Stomach (tissue), 9 donors: ENCODE measurements around the gene GPS1. TPM values are rescaled to one million over a fixed set of nuclear protein-coding genes. Genes with fewer than 3 reads are reported as not detected.

Experiments used
- DNase-seq, 2 donors: peaks; one replicate each; pipeline versions ENCODE4 v3.0.0 to v3.0.0-alpha.2; 2013 to 2019
- H3K27ac ChIP-seq, 5 donors: fragments of 200-600 bp in 4 of 5; sonication (generic) in 4 of 5; one replicate each; pipeline ENCODE4 v1.5.1; 2013 to 2019; ENCODE audit warnings: mild to moderate bottlenecking in 1 of 5, moderate library complexity in 1 of 5
- H3K27me3 ChIP-seq, 3 donors: fragments of 200-600 bp; sonication (generic); one replicate each; pipeline ENCODE4 v1.5.1; 2017 to 2019; ENCODE audit warnings: mixed run types in 1 of 3
- H3K36me3 ChIP-seq, 4 donors: fragments of 200-600 bp; sonication (generic); 1 replicate in 3 of 4; 2 replicates in 1 of 4; pipeline ENCODE4 v1.5.1; 2016 to 2019
- H3K4me1 ChIP-seq, 4 donors: fragments of 200-600 bp; sonication (generic); one replicate each; pipeline ENCODE4 v1.5.1; 2016 to 2019
- H3K4me3 ChIP-seq, 4 donors: fragments of 200-600 bp; sonication (generic) in 3 of 4; one replicate each; pipeline ENCODE4 v1.5.1; 2016 to 2019; ENCODE audit warnings: mild to moderate bottlenecking in 1 of 4
- H3K9me3 ChIP-seq, 4 donors: fragments of 200-600 bp; sonication (generic); one replicate each; pipeline ENCODE4 v1.5.1; 2016 to 2019
- CTCF ChIP-seq, 7 experiments: fragments of 450-650 bp in 4 of 7; fragments of 200-600 bp in 3 of 7; sonication (generic) in 3 of 7; IDR thresholded peaks; one replicate each; pipeline ENCODE4 v1.5.1; 2016 to 2019; ENCODE audit warnings: antibody characterized with exemption in 7 of 7, control low read depth in 2 of 7, mild to moderate bottlenecking in 1 of 7
- EP300 ChIP-seq: sonication (generic); formaldehyde crosslinking; IDR thresholded peaks from one replicate; pipeline ENCODE4 v1.6.1; 2017; ENCODE audit warnings: antibody characterized with exemption
- POLR2A ChIP-seq, 4 donors: fragments of 450-650 bp; IDR thresholded peaks; one replicate each; pipeline ENCODE4 v1.6.1; 2016; ENCODE audit warnings: antibody characterized with exemption in 4 of 4, control low read depth in 2 of 4, mild to moderate bottlenecking in 1 of 4, moderate library complexity in 1 of 4
- POLR2AphosphoS5 ChIP-seq, 3 donors: sonication (generic); formaldehyde crosslinking; IDR thresholded peaks; one replicate each; pipeline ENCODE4 v1.6.1; 2016; ENCODE audit warnings: antibody characterized with exemption in 3 of 3
- WGBS, 5 donors: extraction: QIAGEN DNeasy Blood & Tissue Kit in 3 of 5; methylation state at CpG; one replicate each; pipeline versions ENCODE4 v1.1.5 to v1.1.7; 2013 to 2018; 5-methylcytosine and 5-hydroxymethylcytosine counted together
- intact Hi-C: fragments of 100-400 bp; cut with DNase I; formaldehyde crosslinking; loops from one replicate; pipeline ENCODE4 v1.15.1; 2023; ENCODE audit warnings: low total_unique reads
- polyA plus RNA-seq, 3 donors: library from polyadenylated mRNA; stranded (reverse); fragments of 200-250 nt; gene quantifications; one replicate each; pipeline ENCODE4 v1.2.3, GENCODE V29; 2013
- total RNA-seq, 5 donors: library from RNA; depleted of rRNA; stranded (reverse); fragments of >200 nt; gene quantifications; one replicate each; pipeline versions ENCODE4 v1.1.0 to v1.2.3, GENCODE V29; 2014 to 2016
- donor health status: healthy with polysubstance abuse.
- donor health status: Bipolar disorder and iron deficiency.
- donor health status: healthy.

The GPS1 gene
- total and polyA plus RNA-seq, 8 donors, result 28.0 to 329 (median 101) TPM

GRCh38 chr17:82084373-82085030, 32.8 kb downstream of the GPS1 start:
- Histone ChIP-seq H3K36me3 (peaks cover 100% of the 10 kb centered on the region in 4 donors), H3K27me3 (no peaks in the 10 kb centered on the region), H3K4me3 (no peak overlapping the region), H3K4me1 (no peaks in the 10 kb centered on the region), H3K27ac (no peak overlapping the region), H3K9me3 (no peaks in the 10 kb centered on the region)
- 88 to 96% (median 92%) methylated on average over 13 to 31 of the region's 31 CpGs for WGBS, 5 donors
- no peak for TF ChIP-seq POLR2A (IDR thresholded peaks at IDR 0.05)
- no peak for TF ChIP-seq CTCF (IDR thresholded peaks at IDR 0.05)
- TF ChIP-seq EP300, result no peak
- no peak for TF ChIP-seq POLR2AphosphoS5 (IDR thresholded peaks at IDR 0.05)
- DNase-seq, result no peak
- intact Hi-C loops, result no loop called here

GRCh38 chr17:82085031-82085861, 33.5 kb downstream of the GPS1 start:
- Histone ChIP-seq H3K4me1 (no peaks in the 10 kb centered on the region), H3K4me3 (no peak overlapping the region), H3K36me3 (peaks cover 100% of the 10 kb centered on the region in 4 donors), H3K27me3 (no peaks in the 10 kb centered on the region), H3K27ac (no peak overlapping the region), H3K9me3 (no peaks in the 10 kb centered on the region)
- 87 to 92% (median 90%) methylated on average over 23 to 49 of the region's 49 CpGs for WGBS, 5 donors
- no peak for DNase-seq
- TF ChIP-seq POLR2A (IDR thresholded peaks at IDR 0.05) (no peak), EP300 (no peak), CTCF (IDR thresholded peaks at IDR 0.05) (no peak), POLR2AphosphoS5 (IDR thresholded peaks at IDR 0.05) (no peak)
- intact Hi-C loops, result no loop called here

GRCh38 chr17:82085931-82086764, 34.5 kb downstream of the GPS1 start:
- DNase-seq, result no peak
- H3K27me3 ChIP-seq, result no peaks in the 10 kb centered on the region
- no peaks in the 10 kb centered on the region for H3K9me3 ChIP-seq
- H3K4me1 ChIP-seq, result no peaks in the 10 kb centered on the region
- no peak overlapping the region for H3K4me3 ChIP-seq
- TF ChIP-seq POLR2A (IDR thresholded peaks at IDR 0.05) (no peak), POLR2AphosphoS5 (IDR thresholded peaks at IDR 0.05) (no peak), CTCF (IDR thresholded peaks at IDR 0.05) (no peak), EP300 (no peak)
- intact Hi-C loops, result no loop called here
- WGBS, 5 donors, result 88 to 95% (median 91%) methylated on average over 4 to 25 of the region's 25 CpGs
- H3K36me3 ChIP-seq, result peaks cover 100% of the 10 kb centered on the region in 4 donors
- H3K27ac ChIP-seq, result no peak overlapping the region
